Karpas-422 (cell line): ENCODE measurements around the gene CAMK1G. TPM values are rescaled to one million over a fixed set of nuclear protein-coding genes. Genes with fewer than 3 reads are reported as not detected.

Experiments
- DNase-seq: peaks from one replicate; pipeline ENCODE4 v3.0.0-alpha.2; 2015
- H2AFZ ChIP-seq: fragments of 200-600 bp; sonication (generic); 2 replicates; pipeline ENCODE4 v1.6.1; 2014; ENCODE audit warnings: antibody characterized with exemption, low read length, mixed read lengths
- H3K27ac ChIP-seq: fragments of 200-600 bp; sonication (generic); 2 replicates; pipeline ENCODE4 v1.5.1; 2014; ENCODE audit warnings: mild to moderate bottlenecking, low read length, moderate library complexity
- H3K27me3 ChIP-seq: fragments of 200-600 bp; sonication (generic); 2 replicates; pipeline ENCODE4 v1.6.1; 2014; ENCODE audit warnings: low read length, mixed read lengths
- H3K36me3 ChIP-seq: fragments of 200-600 bp; sonication (generic); 2 replicates; pipeline ENCODE4 v1.6.1; 2014; ENCODE audit warnings: low read length, mixed read lengths; ENCODE audit not compliant: insufficient read depth
- H3K4me1 ChIP-seq: fragments of 200-600 bp; sonication (generic); 2 replicates; pipeline ENCODE4 v1.6.1; 2014; ENCODE audit warnings: mild to moderate bottlenecking, low read length, mixed read lengths
- H3K4me2 ChIP-seq: fragments of 200-600 bp; sonication (generic); 2 replicates; pipeline ENCODE4 v1.6.1; 2014; ENCODE audit warnings: low read length, low read depth, mild to moderate bottlenecking; ENCODE audit not compliant: poor library complexity, severe bottlenecking
- H3K4me3 ChIP-seq: fragments of 200-600 bp; sonication (generic); 2 replicates; pipeline ENCODE4 v1.5.1; 2014; ENCODE audit warnings: mild to moderate bottlenecking, antibody characterized with exemption, low read length, mixed read lengths
- H3K79me2 ChIP-seq: fragments of 200-600 bp; sonication (generic); 2 replicates; pipeline ENCODE4 v1.6.1; 2014; ENCODE audit warnings: mild to moderate bottlenecking, low read length, mixed read lengths
- H3K9ac ChIP-seq: fragments of 200-600 bp; sonication (generic); 2 replicates; pipeline ENCODE4 v1.6.0; 2014; ENCODE audit warnings: low read length
- H3K9me2 ChIP-seq: fragments of 200-600 bp; sonication (generic), shearing (Covaris generic); replicated peaks from 2 replicates; pipeline ENCODE4 v1.6.0; 2014; ENCODE audit warnings: mild to moderate bottlenecking, low read length, moderate library complexity; ENCODE audit not compliant: insufficient read depth
- H3K9me3 ChIP-seq: fragments of 300-700, 200-600 bp; sonication (generic); 2 replicates; pipeline ENCODE4 v1.6.1; 2014; ENCODE audit warnings: low read length, mixed read lengths
- H4K20me1 ChIP-seq: fragments of 200-600 bp; sonication (generic); 2 replicates; pipeline ENCODE4 v1.6.1; 2014; ENCODE audit warnings: mild to moderate bottlenecking, antibody characterized with exemption, low read length, low read depth; ENCODE audit not compliant: insufficient read depth
- total RNA-seq: library from RNA; depleted of rRNA; stranded (reverse); fragments of >200 nt; shearing (Covaris generic); gene quantifications from 2 replicates; pipeline ENCODE4 v1.2.3, GENCODE V29; 2014; ENCODE audit warnings: low replicate concordance

CAMK1G gene
- total RNA-seq, 1 experiment from 2014 or later, result not detected

DNA sequence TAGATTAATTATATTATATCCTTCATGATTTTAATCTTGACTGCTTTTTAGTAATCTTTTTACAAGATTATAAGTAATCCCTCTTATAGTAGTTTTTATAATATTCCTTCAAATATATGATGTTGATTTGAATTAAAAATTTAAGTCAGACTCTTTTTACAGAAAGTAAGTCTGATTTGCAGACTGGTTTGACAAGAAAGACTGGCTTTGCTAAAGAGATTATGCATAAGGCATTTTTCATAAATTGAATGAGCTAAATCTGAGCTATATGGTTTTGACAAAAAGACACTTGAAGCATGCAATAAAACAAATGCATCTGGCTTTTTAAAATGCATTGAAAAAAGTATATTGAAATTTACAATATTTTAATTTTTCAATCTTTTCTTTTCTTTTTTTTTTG lies 26.3 kb upstream of the CAMK1G start:
- Histone ChIP-seq H3K4me2 (no peak overlapping the region), H3K9ac (no peak overlapping the region), H3K27ac (no peak overlapping the region), H3K36me3 (no peaks in the 10 kb centered on the region), H3K9me2 (no peaks in the 10 kb centered on the region), H4K20me1 (no peaks in the 10 kb centered on the region), H3K9me3 (no peaks in the 10 kb centered on the region), H3K27me3 (no peaks in the 10 kb centered on the region), H2AFZ (no peak overlapping the region), H3K4me3 (no peak overlapping the region), H3K79me2 (no peaks in the 10 kb centered on the region), H3K4me1 (no peaks in the 10 kb centered on the region)
- no peak for DNase-seq

DNA sequence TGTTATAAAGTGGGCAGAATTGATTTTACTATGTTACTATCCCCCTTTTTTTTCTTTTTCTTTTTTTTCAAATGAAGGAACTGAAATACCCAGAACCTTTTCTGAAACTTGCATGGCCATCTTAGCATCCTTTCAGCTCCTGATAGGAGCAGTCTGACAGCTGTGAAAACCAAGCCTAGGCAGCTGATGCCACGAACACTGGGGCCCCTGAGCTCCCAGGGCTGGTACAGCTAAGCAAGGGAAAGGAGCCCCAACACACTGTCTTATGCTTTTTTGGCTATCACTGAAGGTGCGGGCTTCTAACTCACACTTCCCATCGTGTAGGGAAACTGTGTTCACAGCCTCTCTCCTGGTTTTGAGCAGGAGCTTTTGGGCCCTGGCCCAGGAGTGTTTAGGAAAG lies 23.0 kb upstream of the CAMK1G start:
- H3K79me2 ChIP-seq, result no peaks in the 10 kb centered on the region

DNA sequence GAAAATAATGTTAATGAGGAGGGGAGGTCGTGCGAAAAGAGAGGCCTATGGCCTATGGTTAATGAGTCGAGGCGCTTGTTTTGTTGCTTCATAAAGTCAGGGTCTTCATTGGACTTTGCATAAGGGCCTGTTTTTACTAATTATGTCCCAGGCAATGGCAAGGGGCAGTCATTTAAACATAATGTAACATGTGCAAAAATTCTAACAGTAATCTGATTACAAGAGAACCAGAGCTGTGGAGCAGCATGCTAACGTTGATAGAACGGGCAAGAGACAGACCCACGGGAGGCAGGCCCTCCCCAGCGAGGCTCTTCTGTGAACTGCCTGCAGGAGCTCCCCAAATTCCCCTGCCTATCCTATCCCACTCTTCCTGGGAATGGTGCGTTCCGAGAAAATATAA lies 22.6 kb upstream of the CAMK1G start:
- Histone ChIP-seq H3K9ac (no peak overlapping the region), H3K27me3 (no peaks in the 10 kb centered on the region), H3K4me1 (no peaks in the 10 kb centered on the region), H3K9me3 (no peaks in the 10 kb centered on the region), H3K9me2 (no peaks in the 10 kb centered on the region), H3K79me2 (no peaks in the 10 kb centered on the region), H3K4me2 (no peak overlapping the region), H3K4me3 (no peak overlapping the region), H3K36me3 (no peaks in the 10 kb centered on the region), H4K20me1 (no peaks in the 10 kb centered on the region), H2AFZ (no peak overlapping the region), H3K27ac (no peak overlapping the region)
- DNase-seq, result no peak

More for the DNA sequence above, 23.0 kb upstream of the CAMK1G start:
- H3K27ac ChIP-seq, result no peak overlapping the region
- H4K20me1 ChIP-seq, result no peaks in the 10 kb centered on the region
- H3K9me3 ChIP-seq, result no peaks in the 10 kb centered on the region
- no peaks in the 10 kb centered on the region for H3K27me3 ChIP-seq
- H2AFZ ChIP-seq, result no peak overlapping the region
- no peak overlapping the region for H3K9ac ChIP-seq
- H3K4me2 ChIP-seq, result no peak overlapping the region
- no peaks in the 10 kb centered on the region for H3K36me3 ChIP-seq
- H3K4me3 ChIP-seq, result no peak overlapping the region
- H3K4me1 ChIP-seq, result no peaks in the 10 kb centered on the region
- no peaks in the 10 kb centered on the region for H3K9me2 ChIP-seq
- no peak for DNase-seq

DNA sequence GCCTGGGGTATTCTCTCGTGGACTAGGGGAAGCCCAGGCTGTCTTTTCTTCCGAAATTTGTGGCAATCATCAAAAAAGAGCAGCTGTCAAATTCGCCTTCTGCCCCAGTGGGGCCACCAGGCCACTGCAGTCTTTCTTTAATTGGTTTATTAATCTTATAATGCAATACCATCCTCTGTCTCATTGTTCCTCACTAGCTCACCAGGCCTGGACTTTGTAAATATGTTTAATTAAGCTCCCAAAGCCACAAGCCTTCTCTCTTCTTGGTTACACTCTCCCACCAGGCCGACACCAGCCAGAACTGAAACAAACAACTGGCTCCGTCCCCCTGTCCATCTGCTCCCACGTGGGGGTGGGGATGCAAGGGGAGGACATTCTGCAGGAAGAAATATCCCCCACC lies 22.0 kb upstream of the CAMK1G start:
- Histone ChIP-seq H3K27ac (no peak overlapping the region), H3K36me3 (no peaks in the 10 kb centered on the region), H3K9ac (no peak overlapping the region), H3K9me3 (no peaks in the 10 kb centered on the region), H3K4me1 (no peaks in the 10 kb centered on the region), H3K27me3 (no peaks in the 10 kb centered on the region), H3K79me2 (no peaks in the 10 kb centered on the region), H3K4me3 (no peak overlapping the region), H4K20me1 (no peaks in the 10 kb centered on the region), H2AFZ (no peak overlapping the region), H3K9me2 (no peaks in the 10 kb centered on the region), H3K4me2 (no peak overlapping the region)
- no peak for DNase-seq

DNA sequence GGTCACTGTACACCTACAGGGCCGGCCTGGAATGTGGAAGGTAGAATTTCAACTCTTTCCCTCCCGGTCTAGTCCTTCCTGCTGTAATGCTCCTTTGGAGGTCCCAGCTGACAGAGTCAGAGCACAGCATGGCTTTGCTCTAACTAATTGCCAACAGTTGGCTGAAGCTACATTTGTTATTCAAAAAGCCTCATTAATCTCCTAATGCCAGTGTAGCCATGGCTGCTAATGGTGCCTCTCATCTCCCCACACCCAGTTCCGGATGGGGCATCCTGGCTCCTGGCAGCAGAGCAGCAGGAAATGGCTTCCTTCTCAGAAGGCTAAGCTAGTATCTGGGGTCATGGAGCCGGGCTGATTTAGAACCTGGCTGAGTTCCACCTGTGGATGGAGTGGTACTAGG lies 18.7 kb upstream of the CAMK1G start:
- Histone ChIP-seq H3K4me3 (no peak overlapping the region), H3K9ac (no peak overlapping the region), H2AFZ (no peak overlapping the region), H4K20me1 (no peaks in the 10 kb centered on the region), H3K27me3 (no peaks in the 10 kb centered on the region), H3K79me2 (no peaks in the 10 kb centered on the region), H3K36me3 (no peaks in the 10 kb centered on the region), H3K9me3 (no peaks in the 10 kb centered on the region), H3K4me2 (no peak overlapping the region), H3K4me1 (no peaks in the 10 kb centered on the region), H3K27ac (no peak overlapping the region), H3K9me2 (no peaks in the 10 kb centered on the region)
- DNase-seq, result no peak

DNA sequence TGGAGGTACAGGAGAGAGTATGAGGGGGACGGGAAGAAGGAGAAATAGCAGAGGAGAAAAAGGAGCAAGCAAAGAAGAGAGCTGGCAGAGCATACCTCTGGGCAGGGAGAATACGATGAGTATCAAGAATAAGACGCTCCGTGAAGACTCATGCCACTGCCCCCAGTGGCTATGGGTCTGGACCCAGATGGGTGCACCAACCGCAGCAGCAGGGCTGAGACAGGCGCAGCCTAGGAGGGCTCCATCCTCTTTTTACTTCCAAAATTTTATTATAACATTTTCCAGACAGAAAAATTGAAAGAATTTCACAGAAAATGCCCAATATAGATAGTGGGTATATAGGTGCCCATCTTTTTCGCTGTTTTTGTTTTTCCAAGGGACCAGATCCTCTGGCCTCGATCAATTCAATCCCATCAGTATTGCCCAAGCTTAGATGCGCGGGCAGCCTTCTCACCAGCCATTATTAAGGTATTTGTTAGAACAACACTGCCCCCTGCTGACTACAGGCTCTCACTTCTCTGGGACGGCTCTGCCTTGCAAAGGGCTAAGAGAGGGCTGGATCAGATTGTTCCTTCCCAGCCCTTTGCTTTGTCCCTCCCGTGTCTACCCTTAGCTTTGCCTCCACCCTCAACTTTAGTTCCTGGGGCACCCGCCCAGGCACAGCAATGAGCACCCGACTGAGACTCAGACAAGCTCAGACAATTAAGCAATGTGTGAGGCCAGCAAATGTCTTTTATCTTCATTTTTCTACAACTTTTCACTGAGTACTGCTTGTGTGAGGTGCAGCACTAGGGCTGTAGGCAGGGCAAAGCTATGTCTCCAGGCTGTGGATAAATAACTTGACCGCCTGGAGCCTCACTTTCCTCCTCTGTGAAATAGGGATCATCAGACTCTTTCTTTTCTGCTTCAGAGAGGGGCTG lies 17.5 kb upstream of the CAMK1G start:
- no peaks in the 10 kb centered on the region for H3K27me3 ChIP-seq
- no peak overlapping the region for H3K4me3 ChIP-seq
- H3K36me3 ChIP-seq, result no peaks in the 10 kb centered on the region
- H4K20me1 ChIP-seq, result no peaks in the 10 kb centered on the region
- no peaks in the 10 kb centered on the region for H3K4me1 ChIP-seq
- H3K9ac ChIP-seq, result no peak overlapping the region
- no peak overlapping the region for H3K27ac ChIP-seq
- no peaks in the 10 kb centered on the region for H3K79me2 ChIP-seq
- H2AFZ ChIP-seq, result no peak overlapping the region
- DNase-seq, result peak; percentile 91
- H3K9me2 ChIP-seq, result no peaks in the 10 kb centered on the region
- no peak overlapping the region for H3K4me2 ChIP-seq
- no peaks in the 10 kb centered on the region for H3K9me3 ChIP-seq

DNA sequence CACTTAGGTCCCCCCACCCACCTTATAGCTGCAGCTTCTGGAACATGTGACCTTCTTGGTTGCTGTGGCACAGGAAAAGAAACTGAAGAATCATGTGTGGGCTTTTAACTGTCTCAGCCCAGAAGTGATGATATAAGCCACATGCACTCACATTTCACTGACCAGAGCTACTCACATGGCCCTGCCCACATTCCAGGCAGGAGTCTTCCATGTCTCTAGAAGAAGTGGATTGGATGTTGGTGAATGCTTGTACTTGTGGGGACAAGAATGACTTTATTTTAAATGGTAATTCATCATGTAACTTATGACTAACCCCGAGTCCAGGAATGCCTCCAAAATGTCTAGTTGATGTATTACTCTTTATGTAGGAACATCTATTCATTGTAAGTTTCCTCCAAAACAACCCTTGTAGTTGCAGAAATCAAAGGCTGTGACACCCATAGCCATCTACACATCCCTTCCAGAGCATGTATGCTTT lies 15.8 kb upstream of the CAMK1G start:
- H3K9ac ChIP-seq, result no peak overlapping the region
- no peaks in the 10 kb centered on the region for H3K9me3 ChIP-seq
- no peak overlapping the region for H3K4me3 ChIP-seq
- H2AFZ ChIP-seq, result no peak overlapping the region
- DNase-seq, result no peak
- no peak overlapping the region for H3K27ac ChIP-seq
- H4K20me1 ChIP-seq, result no peaks in the 10 kb centered on the region
- no peaks in the 10 kb centered on the region for H3K4me1 ChIP-seq
- no peaks in the 10 kb centered on the region for H3K36me3 ChIP-seq
- no peaks in the 10 kb centered on the region for H3K9me2 ChIP-seq
- no peaks in the 10 kb centered on the region for H3K79me2 ChIP-seq
- no peaks in the 10 kb centered on the region for H3K27me3 ChIP-seq
- no peak overlapping the region for H3K4me2 ChIP-seq

DNA sequence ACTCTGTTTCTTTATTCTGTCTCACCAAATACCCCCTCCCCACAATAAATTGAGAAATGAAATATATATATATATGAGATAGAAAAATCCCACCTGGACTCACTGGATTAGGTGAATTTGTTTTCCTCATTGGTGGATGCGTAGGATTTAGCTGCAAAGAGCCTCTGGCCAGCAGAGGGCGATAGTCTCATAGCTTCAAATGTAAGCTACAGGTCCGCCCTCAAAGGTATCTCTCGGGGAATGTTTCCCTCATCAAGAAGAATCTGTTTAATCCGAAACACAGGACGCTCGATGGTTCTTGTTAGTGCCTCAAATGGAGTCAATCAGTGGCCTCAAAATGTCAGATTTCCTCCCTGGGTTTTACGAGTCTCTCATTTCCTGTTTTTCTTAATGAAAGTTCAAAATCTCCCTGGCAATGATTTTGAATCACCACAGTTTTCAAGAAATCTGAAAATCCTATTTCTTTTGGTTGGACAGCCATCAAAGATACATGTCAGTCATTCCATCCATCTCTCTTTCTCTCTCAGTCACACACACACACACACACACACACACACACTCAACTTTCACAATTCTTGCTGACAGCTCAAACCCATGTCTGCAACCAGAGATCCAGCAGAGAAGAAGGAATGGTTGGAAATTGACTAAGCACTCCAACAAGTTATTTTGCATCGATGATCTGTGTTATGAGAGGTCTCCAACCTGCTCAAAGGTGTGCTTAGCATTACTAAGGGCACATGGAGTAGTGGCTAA lies 13.9 kb upstream of the CAMK1G start:
- Histone ChIP-seq H3K9ac (no peak overlapping the region), H3K9me3 (no peaks in the 10 kb centered on the region), H3K4me3 (no peak overlapping the region), H3K4me1 (no peaks in the 10 kb centered on the region), H3K27me3 (no peaks in the 10 kb centered on the region), H3K27ac (no peak overlapping the region), H2AFZ (no peak overlapping the region), H3K79me2 (no peaks in the 10 kb centered on the region), H4K20me1 (no peaks in the 10 kb centered on the region), H3K9me2 (no peaks in the 10 kb centered on the region), H3K4me2 (no peak overlapping the region), H3K36me3 (no peaks in the 10 kb centered on the region)
- peak; percentile 88 for DNase-seq
